ENCODE data around the gene BRF1. TPM values are rescaled to one million over a fixed set of nuclear protein-coding genes. Genes with fewer than 3 reads are reported as not detected.

The BRF1 gene
- total and polyA plus RNA-seq, 2 of the 8 experiments (the other 6 are each of a cell fraction or from before 2014, with no cell fraction given) = 7.7 to 18.3 TPM

- TF ChIP-seq CHD7 (IDR thresholded peaks at IDR 0.05; ENCODE audit: insufficient replicate concordance, low read length) (no peak), BCL11A (IDR thresholded peaks at IDR 0.05; ENCODE audit: low read depth in 2 of 2, low read length in 2 of 2) (no peak)
These were observed 126.6 kb downstream of the BRF1 start (continued) for GRCh38 chr14:105173901-105174894.
